Esophagus muscularis mucosa (tissue), 4 donors: ENCODE measurements around the gene PLCD3.

Experiments
- CTCF ChIP-seq, 3 experiments: fragments of 200-600 bp in 2 of 3; fragments of 450-650 bp in 1 of 3; sonication (generic) in 2 of 3; IDR thresholded peaks; one replicate each; pipeline ENCODE4 v1.5.1; 2017 to 2019; ENCODE audit warnings: antibody characterized with exemption in 3 of 3, mild to moderate bottlenecking in 2 of 3, moderate library complexity in 1 of 3
- EP300 ChIP-seq: sonication (generic); formaldehyde crosslinking; IDR thresholded peaks from one replicate; pipeline ENCODE4 v1.6.1; 2017; ENCODE audit warnings: antibody characterized with exemption
- POLR2A ChIP-seq: fragments of 450-650 bp; IDR thresholded peaks from one replicate; pipeline ENCODE4 v1.6.1; 2017; ENCODE audit warnings: antibody characterized with exemption, moderate library complexity, mild to moderate bottlenecking, low read depth
- POLR2AphosphoS5 ChIP-seq, 2 donors: sonication (generic); formaldehyde crosslinking; IDR thresholded peaks; one replicate each; pipeline ENCODE4 v1.6.1; 2017; ENCODE audit warnings: antibody characterized with exemption in 2 of 2

DNA sequence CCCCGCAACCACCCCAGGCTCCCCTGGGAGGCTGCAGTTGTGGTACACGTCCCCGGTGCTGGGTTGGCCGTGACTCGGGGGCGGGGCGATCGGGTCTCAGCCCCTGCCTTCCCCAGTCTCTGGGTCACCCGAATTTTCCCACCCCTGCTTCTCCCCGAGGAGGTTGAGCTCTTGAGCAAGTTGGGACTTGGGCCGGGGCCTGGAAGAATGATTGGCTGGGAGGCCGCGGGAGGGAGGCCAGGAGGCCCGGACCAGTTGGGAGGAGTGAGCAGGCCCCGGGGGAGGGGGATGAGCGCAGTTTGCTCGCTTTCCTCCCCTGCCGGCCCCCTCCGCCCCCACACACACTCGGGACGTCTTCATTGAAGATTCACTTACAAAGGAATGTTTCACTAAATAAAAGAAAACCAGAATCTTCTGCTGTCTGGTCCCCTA is 11.5 kb upstream of the PLCD3 start:
- peak; percentile 34 for TF ChIP-seq POLR2A
- no peak for TF ChIP-seq CTCF (IDR thresholded peaks at IDR 0.05)
- TF ChIP-seq POLR2AphosphoS5 (IDR thresholded peaks at IDR 0.05), result peak; percentile 65 to 69
- no peak for TF ChIP-seq EP300
